Ectodermal cell (in vitro differentiated cells): Measurements from ENCODE around the gene NOP53.
"Not testable (repeated sequence)": the region's sequence is repeated elsewhere in the genome, so short reads cannot be mapped to it uniquely, and the experiment has no call there.

Experiments
- H3K27ac ChIP-seq: 2 replicates; pipeline ENCODE4 v1.7.0; 2013; ENCODE audit warnings: mild to moderate bottlenecking, low read depth, low read length; ENCODE audit not compliant: insufficient read depth, poor library complexity, severe bottlenecking
- H3K27me3 ChIP-seq: 2 replicates; pipeline ENCODE4 v1.7.0; 2013; ENCODE audit warnings: mild to moderate bottlenecking, low read length; ENCODE audit not compliant: insufficient read depth, control insufficient read depth, poor library complexity, severe bottlenecking
- H3K36me3 ChIP-seq: one replicate; pipeline ENCODE4 v1.7.0; 2013; ENCODE audit warnings: low read length; ENCODE audit not compliant: control insufficient read depth, insufficient read depth
- H3K4me1 ChIP-seq: one replicate; pipeline ENCODE4 v1.7.0; 2013; ENCODE audit warnings: low read length; ENCODE audit not compliant: control insufficient read depth, insufficient read depth
- H3K4me3 ChIP-seq: 2 replicates; pipeline ENCODE4 v1.7.0; 2013; ENCODE audit warnings: low read depth, low read length, control low read depth; ENCODE audit not compliant: insufficient read depth
- H3K9me3 ChIP-seq: 2 replicates; pipeline ENCODE4 v1.7.0; 2013; ENCODE audit warnings: mild to moderate bottlenecking, low read length, moderate library complexity; ENCODE audit not compliant: control insufficient read depth
- WGBS, 2 experiments: methylation state at CpG; one replicate each; pipeline ENCODE4 v1.1.7; 2013; ENCODE audit warnings: missing lambda C conversion rate in 2 of 2; 5-methylcytosine and 5-hydroxymethylcytosine counted together

Gene NOP53

DNA sequence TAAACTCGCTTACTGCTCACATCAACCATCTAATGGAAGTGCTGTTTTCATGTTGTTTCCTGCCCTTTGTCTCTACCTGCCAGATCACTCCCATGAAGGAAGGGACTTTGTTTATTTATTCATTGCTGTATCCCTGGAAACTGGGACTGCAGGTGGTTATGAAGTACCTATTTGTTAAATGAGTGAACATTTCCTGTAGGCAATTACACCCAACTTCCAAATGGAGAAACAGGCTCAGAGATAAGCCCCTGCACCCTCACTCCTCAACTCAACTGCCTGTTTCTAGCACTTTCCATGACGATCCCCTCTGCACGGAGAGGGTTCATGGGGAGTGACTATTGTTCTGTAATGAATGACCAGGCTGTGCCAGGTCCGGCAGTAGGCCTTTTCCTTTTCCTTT is 31.2 kb downstream of the NOP53 start:
- no peak overlapping the region for H3K27ac ChIP-seq
- 77 to 78% methylated on average over 4 of the region's 4 CpGs for WGBS, 2 experiments
- no peaks in the 10 kb centered on the region for H3K4me1 ChIP-seq
- peaks cover 8% of the 10 kb centered on the region for H3K36me3 ChIP-seq
- H3K4me3 ChIP-seq: no peak overlapping the region
- no peaks in the 10 kb centered on the region for H3K9me3 ChIP-seq
- no peaks in the 10 kb centered on the region for H3K27me3 ChIP-seq

DNA sequence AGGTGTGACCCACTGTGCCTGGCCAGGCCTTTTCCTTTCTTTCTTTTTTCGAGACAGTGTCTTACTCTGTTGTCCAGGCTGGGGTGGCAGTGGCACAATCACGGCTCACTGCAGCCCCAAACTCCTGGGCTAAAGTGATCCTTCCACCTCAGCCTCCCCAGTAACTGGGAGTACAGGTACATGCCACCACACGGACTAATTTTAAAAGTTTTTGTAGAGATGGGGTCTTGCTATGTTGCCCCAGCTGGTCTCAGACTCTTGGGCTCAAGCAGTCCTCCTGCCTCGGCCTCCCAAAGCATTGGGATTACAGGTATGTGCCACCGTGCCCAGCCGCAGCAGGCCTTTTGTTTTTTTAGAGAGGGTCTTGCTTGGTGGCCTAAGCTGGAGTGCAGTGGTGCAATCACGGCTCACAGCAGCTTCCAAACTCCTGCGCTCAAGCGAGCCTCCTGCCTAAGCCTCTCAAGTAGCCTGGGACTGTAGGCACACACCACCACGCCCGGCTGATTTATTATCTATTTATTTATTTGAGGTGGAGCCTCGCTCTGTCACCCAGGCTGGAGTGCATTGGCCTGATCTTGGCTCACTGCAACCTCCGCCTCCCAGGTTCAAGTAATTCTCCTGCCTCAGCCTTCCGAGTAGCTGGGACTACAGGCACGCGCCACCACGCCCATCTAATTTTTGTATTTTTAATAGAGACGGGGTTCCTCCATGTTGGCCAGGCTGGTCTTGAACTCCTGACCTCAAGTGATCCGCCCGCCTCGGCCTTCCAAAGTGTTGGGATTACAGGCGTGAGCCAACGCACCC is 32.1 kb downstream of the NOP53 start:
- 79 to 84% methylated on average over 22 to 23 of the region's 23 CpGs for WGBS, 2 experiments
- not testable (repeated sequence) for H3K4me1 ChIP-seq, H3K27ac ChIP-seq, H3K9me3 ChIP-seq, H3K27me3 ChIP-seq, H3K36me3 ChIP-seq
- peak overlapping the region; percentile 78 for H3K4me3 ChIP-seq

DNA sequence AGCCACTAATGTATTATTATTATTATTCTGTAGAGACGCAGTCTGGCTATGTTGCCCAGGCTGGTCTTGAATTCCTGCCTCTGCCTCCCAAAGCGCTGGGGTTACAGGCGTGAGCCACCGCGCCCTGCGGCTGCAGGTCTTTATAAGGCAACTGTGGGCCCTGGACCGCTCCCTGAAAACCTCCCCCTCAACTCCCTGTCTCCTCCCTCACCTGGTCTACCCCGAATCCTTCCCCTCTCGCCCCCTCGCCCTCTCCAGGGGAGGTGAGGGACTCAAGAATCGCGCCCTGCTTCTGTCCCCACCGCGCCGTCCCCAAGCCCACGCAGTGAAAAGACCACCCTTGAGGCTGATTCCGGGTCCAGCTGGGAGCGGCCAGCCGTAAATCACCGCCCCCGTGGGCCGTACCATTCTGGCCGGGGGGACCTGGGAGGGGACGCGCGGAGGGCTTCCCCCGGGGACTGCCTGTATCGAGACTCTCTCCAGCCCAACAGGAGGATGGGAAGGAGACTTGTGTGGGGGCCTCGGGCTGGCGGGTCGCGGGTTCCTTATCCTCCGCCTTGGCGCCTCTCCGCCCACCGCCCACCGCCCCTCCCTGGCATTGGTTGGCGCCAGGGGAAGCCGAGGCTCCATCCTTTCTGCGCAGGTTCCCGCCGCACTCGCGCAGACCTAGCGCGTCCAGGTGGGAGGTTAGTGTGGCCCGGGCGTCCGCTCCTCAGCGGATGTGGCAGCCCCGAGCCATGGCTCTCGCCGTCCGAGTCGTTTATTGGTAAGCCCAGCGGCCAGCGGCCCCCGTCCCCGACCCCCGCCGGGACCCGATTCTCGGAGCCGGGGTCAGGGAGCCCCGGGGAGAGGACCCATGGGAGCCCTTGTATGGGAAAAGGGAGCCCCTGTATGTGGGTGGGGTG is 33.0 kb downstream of the NOP53 start, which contains the start of gene SELENOW:
SELENOW (plus strand) TSS at position 655 of the 905 bp plus-strand sequence; CDS start at position 738, 83 bp downstream.
- no peaks in the 10 kb centered on the region for H3K9me3 ChIP-seq
- peak within 1 kb of the TSS; percentile 96 for H3K27ac ChIP-seq
- 1% methylated on average over 65 of the region's 65 CpGs for WGBS, 2 experiments
- peaks cover 8% of the 10 kb centered on the region for H3K36me3 ChIP-seq
- no peaks in the 10 kb centered on the region for H3K27me3 ChIP-seq
- H3K4me3 ChIP-seq: peak within 1 kb of the TSS; percentile 78
- H3K4me1 ChIP-seq: no peaks in the 10 kb centered on the region

DNA sequence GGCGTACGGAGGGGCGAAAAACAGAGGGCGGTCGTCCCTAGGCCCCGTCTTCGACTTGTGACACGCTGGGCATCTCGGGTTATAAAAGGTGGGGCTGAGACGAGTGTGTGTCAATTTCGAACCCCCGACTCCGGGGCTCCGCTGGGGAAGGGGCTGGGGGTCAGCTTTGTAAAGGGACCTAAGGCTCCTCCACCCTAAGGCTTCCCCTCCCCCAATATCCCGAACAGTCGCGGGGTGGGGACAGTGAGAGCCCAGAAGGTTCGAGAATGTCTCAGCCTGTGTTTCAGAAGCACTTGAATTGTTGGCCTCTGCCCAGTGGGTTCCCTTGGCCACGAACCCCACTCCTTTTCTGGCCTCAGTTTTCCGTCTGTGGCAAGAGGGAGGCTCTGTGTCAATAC is 33.6 kb downstream of the NOP53 start:
- H3K9me3 ChIP-seq: no peaks in the 10 kb centered on the region
- no peak overlapping the region for H3K27ac ChIP-seq
- H3K4me3 ChIP-seq: peak overlapping the region; percentile 78
- H3K4me1 ChIP-seq: no peaks in the 10 kb centered on the region
- H3K36me3 ChIP-seq: peaks cover 12% of the 10 kb centered on the region
- 1 to 3% methylated on average over 20 of the region's 20 CpGs for WGBS, 2 experiments
- H3K27me3 ChIP-seq: no peaks in the 10 kb centered on the region

DNA sequence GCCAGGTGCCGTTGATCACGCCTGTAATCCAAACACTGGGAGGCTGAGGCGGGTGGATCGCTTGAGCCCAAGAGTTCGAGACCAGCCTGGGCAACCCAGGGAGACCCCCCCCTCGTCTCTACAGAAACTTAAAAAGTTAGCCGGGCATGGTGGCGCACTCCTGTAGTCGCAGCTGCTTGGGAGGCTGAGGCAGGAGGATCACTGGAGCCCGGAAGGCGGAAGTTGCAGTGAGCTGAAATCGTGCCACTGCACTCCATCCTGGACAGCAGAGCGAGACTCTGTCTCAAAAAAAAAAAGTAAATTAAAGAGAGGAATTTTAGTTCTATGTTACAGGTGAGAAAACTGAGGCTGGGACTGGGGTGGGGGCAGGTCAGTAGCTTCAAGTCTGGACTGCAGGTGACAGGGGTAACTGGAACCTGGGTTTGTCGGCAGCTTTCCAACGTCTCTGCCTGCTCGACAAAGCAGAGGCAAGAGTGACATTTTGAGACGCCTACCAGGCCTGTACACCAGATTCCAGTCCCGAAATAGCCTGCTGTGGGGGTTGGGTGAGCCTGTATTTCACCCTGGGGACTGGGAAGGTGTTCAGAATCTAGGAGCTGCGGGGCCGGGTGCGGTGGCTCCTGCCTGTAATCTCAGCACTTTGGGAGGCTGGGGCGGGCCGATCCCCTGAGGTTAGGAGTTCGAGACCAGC is 34.3 kb downstream of the NOP53 start:
- Histone ChIP-seq H3K4me3 (peak overlapping the region; percentile 78), H3K27ac (no peak overlapping the region), H3K27me3 (no peaks in the 10 kb centered on the region), H3K4me1 (no peaks in the 10 kb centered on the region), H3K9me3 (no peaks in the 10 kb centered on the region), H3K36me3 (peaks cover 19% of the 10 kb centered on the region)
- WGBS, 2 experiments: 80 to 83% methylated on average over 24 of the region's 24 CpGs

DNA sequence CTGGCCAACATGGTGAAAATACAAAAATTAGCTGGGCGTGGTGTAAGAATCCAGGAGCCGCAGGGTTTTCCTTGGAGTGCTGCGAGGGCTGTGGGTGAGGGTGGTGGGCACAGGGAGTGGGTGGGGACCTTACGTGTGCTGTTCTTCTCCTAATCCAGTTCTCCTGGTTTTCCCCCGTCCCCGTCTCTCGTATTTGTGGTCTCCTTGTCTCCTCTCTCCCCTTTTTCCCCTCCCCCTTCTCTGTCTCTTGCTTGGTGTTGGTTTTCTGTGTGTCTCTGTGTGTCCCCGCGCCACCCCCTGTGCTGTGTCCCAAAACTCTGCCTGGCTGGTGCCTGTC is 34.8 kb downstream of the NOP53 start:
- H3K4me1 ChIP-seq: no peaks in the 10 kb centered on the region
- H3K27me3 ChIP-seq: no peaks in the 10 kb centered on the region
- peaks cover 20% of the 10 kb centered on the region for H3K36me3 ChIP-seq
- H3K4me3 ChIP-seq: no peak overlapping the region
- H3K9me3 ChIP-seq: no peaks in the 10 kb centered on the region
- H3K27ac ChIP-seq: no peak overlapping the region
- 82 to 85% methylated on average over 9 of the region's 9 CpGs for WGBS, 2 experiments

DNA sequence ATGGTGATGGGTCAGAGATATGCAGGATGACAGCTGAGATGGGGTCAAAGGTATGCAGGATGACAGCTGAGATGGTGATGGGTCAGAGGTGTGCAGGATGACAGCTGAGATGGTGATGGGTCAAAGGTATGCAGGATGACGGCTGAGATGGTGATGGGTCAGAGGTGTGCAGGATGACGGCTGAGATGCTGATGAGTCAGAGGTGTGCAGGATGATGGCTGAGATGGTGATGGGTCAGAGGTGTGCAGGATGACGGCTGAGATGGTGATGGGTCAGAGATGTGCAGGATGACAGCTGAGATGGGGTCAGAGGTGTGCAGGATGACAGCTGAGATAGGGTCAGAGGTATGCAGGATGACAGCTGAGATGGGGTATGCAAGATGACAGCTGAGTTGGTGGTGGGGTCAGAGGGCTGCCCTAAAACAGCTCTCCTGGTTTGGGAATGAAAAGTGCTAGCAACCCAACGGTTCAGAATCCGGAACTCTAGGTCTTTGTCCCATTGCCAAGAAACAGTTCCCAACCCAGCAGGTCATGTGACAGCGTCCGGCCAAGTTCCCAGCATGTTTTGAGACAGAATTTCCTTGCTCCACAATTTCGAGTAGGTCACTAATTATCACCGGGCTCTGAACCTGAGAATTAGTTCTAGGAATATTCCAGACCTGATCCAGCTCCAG is 36.4 kb downstream of the NOP53 start:
- Histone ChIP-seq H3K4me1 (no peaks in the 10 kb centered on the region), H3K36me3 (peaks cover 29% of the 10 kb centered on the region), H3K9me3 (no peaks in the 10 kb centered on the region), H3K4me3 (no peak overlapping the region), H3K27me3 (no peaks in the 10 kb centered on the region), H3K27ac (no peak overlapping the region)
- 95 to 96% methylated on average over 9 of the region's 9 CpGs for WGBS, 2 experiments

DNA sequence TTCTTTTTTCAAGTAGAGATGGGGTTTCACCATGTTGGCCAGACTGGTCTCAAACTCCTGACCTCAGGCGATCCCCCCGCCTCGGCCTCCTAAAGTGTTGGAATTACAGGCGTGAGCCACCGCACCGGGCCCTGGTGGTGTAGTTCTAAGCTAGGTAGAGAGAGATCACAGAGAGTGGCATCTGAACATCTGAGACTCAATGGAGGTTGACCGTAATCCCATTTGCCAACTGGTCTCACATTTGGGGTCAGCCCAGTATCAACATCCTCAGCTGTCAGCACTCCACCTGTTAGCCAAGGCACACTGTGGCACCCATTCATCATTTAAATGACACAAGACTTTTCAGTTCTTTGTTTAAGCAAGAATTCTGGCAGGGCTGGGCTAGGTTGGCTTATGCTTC is 41.2 kb downstream of the NOP53 start:
- no peak overlapping the region for H3K27ac ChIP-seq
- H3K4me1 ChIP-seq: no peaks in the 10 kb centered on the region
- no peaks in the 10 kb centered on the region for H3K27me3 ChIP-seq
- peaks cover 21% of the 10 kb centered on the region for H3K36me3 ChIP-seq
- 91 to 93% methylated on average over 7 of the region's 7 CpGs for WGBS, 2 experiments
- H3K9me3 ChIP-seq: no peaks in the 10 kb centered on the region
- H3K4me3 ChIP-seq: no peak overlapping the region

DNA sequence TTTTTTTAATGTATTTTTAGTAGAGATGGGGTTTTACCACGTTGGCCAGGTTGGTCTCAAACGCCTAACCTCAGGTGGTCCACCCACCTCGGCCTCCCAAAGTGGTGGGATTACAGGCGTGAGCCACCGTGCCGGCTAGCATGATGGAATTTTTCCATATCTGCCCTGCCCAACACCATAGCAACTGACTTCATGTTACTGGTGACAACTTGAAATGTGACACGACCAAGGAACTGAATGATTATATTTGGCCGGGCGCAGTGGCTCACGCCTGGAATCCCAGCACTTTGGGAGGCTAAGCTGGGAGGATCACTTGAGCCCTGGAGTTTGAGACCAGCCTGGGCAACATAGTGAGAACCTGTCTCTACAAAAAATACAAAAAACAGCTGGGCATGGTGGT is 42.0 kb downstream of the NOP53 start:
- H3K27ac ChIP-seq, H3K4me3 ChIP-seq, H3K9me3 ChIP-seq, H3K4me1 ChIP-seq, H3K27me3 ChIP-seq: not testable (repeated sequence)
- WGBS, 2 experiments: 93 to 95% methylated on average over 10 of the region's 10 CpGs
- H3K36me3 ChIP-seq: peaks cover 21% of the 10 kb centered on the region
